ENCODE measurements around the gene FRMD4A.
A peak's percentile ranks its signal among the peaks of the same experiment; 100 is the strongest.
"Not testable (repeated sequence)": the region's sequence is repeated elsewhere in the genome, so short reads cannot be mapped to it uniquely, and the experiment has no call there.

FRMD4A gene

GRCh38 chr10:13970236-13970956 is 360.3 kb downstream of the FRMD4A start:
- DNase-seq: no peak

- peak; percentile 16 to 34 for DNase-seq
Observed at GRCh38 chr10:13969792-13970140, 361.0 kb downstream of the FRMD4A start.

DNA sequence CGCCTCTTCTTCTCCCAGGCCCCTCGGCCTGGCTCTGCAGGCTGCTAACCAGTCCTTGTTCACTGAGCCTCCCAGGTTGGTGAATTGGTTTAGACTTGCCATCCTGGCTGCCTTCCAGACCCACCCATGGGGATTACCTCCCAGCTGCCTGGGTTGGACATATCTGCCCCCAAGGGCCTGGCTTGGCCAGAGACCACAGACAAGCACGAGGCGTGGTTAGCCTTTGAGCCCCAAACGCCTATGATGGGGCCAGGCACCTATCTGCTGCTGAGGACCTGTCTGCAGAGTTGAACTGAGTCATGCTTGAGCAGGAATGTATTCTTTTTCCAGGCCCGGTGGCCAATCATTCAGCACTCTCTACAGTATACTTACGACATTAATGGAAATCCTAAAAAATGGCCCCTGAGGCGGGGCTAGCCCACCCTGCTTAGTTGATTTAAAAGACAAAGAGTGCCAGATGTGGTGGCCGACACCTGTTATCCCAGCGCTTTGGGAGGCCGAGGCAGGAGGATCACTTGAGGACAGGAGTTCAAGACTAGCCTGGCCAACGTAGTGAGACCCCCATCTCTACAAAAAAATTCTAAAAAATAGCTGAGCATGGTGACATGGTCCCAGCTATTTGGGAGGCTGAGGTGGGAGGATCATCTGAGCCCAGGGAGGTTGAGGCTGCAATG is 361.5 kb downstream of the FRMD4A start:
- DNase-seq: no peak

DNA sequence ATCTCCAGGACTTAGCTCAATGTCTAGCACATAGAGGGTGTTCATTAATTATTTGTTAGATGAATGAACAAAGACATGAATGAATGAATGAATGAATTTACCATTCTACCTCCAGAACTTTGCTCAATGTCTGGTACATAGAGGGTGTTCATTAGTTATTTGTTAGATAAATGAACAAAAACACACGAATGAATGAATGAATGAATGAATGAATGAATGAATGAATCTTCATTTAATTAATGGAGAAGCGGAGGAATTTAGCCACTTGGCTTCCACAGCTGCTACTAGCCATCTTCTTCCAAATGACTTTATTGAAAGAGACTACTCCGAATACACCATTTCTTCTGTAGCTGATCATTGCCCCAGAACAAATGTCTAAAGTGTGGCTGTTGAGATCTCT is 368.9 kb downstream of the FRMD4A start:
- no peak for DNase-seq

DNA sequence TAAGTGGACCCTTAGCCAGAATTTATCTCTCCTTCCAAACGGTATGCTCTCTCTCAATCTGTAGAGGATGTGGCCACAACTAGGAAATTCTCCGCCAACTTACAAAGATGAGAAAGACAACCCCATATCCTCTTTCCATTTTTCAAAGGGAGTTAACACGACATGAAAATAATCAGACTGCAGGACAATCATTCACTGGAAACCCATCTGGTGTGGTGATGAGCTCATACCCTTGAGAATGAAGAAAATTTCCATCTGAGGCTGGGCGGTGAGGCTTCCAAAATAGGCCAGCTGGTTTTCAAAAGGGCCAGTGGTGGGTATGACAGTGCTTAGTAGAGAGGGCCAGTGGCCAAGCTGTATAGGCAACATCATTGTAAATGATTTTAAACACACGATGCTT is 369.6 kb downstream of the FRMD4A start:
- no peak for DNase-seq

DNA sequence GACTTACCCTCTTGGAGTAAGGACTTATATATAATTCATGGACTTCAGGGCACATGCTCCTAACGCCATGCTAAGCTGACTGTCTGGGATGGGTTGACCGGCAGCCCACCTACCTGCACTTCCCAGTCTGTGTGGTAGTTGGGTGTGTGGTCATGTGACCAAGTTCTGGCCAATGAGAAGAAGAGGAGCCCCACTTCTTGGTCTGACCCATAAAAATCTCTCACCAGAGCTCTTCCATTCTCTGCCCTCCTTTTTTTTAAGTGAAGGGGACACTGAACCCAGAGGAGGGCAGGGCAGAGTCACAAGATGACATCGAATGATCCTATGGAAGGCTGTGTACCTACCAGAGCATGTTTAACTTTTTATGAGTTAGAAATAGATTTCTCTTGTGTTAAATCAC is 370.1 kb downstream of the FRMD4A start:
- no peak for DNase-seq

DNA sequence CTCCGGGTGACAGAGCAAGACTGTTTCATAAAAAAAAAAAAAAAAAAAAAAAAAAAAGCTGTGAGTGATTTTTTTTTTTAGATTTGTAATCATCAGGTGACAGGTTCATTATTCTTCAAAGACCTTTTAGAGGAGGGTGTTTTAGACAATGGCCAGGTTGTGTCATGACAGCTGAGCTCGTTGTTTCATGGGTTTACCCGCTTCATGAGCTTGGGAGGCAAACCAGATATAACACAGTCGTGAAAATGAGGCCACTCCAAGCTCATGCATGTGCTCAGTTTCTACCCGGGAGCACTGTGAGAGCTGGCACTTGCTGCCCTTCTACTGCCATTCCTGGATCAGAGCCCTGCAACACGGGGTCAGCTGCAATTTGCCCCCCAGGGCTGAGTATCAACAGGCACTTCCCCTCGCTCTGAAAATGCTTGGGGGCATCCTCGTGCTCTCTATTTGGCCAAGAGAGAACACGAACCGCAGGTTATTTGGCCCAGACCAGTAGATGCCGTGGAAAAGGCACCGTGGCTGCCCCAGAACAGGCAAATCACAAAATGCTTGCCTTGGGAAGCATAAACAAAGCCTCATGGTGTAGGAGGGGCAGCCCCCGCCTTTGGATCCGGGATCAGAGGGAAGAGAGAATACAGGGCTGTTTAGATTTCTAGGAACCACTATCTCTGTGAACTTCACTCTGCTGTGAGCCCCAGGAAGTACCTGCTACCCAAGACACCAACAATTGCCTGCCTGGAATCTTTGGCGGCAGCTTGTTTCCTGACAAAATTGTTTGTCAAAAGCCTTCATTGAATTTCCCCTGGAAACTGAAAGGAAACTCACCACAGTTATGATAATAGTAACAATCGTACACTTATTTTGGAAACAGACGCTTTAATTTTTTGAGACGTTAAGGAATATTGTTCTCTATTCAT is 371.0 kb downstream of the FRMD4A start:
- no peak for DNase-seq

GRCh38 chr10:13957856-13958255 is 372.9 kb downstream of the FRMD4A start:
- no peak for DNase-seq

DNA sequence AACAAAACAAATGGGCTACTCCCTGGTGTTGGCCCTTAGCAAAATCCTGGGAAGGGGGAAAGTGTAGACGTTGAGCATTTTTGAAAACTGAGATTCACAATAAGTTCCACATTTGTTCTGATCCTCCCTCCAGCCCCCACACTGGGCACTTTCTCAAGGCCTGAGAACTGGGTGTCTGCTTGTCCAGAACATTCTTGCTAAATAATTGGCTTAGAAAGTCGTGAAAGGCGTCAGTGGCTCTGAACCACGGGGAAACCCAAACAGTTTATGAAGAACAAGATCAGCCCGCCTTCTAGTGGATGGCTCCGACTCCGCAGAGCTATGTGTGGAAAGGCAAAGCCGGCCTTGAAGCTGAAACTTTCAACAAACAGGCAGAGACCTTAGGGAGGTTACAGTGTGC is 373.9 kb downstream of the FRMD4A start:
- DNase-seq: no peak

DNA sequence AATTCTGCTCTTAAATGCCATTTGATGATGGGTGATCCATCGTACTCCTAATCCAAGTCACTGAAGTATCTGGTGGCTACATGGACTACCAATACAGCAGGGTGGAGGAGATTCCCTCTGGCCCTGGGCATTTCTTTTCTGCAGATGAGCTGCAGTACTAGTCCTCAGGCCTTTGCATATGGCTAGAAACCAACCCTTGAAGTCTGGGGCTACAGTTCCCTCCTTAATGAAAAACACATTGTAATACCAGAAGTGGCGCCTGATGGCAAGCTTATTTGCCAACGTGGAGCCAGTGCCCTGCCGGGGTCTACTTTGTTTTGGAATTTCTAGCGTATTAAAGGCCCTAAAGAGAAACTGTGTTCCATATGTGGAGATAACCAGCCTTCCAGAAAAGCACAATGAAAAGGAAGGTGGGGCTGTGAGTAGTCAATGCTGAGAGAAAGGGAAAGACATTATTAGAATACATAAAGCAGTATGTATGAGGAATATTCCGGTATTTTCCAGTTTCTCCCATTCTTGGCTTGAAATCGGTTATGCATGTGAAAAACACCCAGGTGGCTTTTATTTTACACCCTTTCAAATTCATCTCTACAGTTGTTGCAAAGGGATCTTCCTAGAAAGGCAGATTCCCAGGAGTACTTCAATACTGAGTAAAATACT is 375.2 kb downstream of the FRMD4A start:
- DNase-seq: no peak

- DNase-seq: not testable (repeated sequence)
Observed at GRCh38 chr10:13954195-13954594, 376.5 kb downstream of the FRMD4A start.

- no peak for DNase-seq
Observed at GRCh38 chr10:13953371-13953770, 377.4 kb downstream of the FRMD4A start.

DNA sequence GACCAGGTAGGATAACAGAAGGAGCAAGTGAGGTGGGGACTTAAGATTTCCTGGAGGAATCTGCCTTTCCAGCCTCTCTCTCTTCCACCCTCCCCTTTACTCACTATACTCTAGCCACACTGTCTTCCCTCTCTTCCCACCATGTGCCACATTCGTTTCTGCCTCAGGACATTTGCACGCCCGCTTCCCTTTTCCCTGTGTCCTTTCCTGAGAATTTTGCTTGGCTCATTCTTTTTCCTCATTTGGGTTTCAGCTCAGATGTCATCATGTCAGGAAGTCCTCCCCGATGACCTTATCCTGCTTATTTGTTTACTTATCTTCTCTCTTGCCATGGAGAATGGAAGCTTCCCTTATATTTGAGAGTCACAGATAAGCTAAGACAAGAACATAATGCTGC is 380.2 kb downstream of the FRMD4A start:
- no peak for DNase-seq

- no peak for DNase-seq
Observed at GRCh38 chr10:13949844-13950542, 380.7 kb downstream of the FRMD4A start.

- DNase-seq: no peak
Observed at GRCh38 chr10:13946209-13946460, 384.6 kb downstream of the FRMD4A start.

DNA sequence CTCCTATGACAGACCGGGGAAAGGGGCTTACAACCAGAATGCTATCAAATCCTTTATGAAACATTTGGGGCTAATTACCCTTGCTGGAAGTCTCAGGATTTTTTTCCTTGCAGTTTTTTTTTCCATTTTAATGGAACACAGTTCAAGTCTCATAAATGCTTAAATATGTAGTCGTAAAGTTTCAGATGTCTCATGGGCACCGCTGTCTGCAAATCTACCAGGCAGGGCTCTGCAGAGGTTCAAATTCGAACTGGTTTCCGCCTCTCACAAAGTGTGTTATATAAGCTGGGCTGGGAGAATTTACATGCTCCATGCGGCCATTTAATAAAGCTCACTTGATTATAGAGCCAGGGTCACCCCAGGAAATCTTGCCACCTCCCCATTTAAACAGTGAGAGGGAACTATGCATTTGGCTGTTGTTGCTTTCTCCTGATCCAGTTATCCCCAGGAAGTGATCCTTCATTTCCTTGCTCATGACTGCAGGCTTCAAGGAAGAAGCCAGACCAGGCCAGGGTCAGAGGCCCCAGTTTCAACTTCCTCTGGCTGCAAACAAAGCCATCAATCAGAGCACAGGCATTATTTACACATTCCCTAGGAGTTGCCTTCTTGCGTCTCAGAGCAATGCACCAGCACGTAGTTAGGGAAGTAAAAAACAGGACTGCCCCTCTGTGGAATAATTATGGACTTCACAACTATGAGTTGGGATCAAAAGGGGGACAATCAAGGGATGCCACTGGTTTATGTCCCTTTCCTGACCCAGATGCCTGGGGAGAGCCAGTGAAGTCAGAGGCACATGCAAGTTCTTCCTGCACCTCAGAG is 385.1 kb downstream of the FRMD4A start:
- no peak for DNase-seq

DNA sequence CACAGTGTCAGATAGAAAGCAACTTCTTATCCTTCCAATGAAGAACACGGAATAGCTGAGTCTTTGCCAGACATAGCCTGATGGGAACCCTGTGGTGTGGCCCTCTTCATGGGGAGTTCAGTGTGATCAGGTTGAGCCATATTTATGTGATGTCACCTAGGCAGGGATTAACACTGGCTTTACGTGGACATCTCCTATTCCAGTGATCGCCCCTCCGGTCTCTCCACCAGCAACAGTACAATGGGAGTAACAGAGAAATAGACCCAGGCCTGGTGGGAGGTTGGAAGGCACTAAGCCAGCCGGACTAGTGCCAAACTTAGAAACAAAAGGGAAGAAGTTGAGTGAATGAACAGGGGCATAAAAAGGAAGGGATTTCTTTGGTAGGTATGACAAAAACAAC is 385.9 kb downstream of the FRMD4A start:
- DNase-seq: no peak

DNA sequence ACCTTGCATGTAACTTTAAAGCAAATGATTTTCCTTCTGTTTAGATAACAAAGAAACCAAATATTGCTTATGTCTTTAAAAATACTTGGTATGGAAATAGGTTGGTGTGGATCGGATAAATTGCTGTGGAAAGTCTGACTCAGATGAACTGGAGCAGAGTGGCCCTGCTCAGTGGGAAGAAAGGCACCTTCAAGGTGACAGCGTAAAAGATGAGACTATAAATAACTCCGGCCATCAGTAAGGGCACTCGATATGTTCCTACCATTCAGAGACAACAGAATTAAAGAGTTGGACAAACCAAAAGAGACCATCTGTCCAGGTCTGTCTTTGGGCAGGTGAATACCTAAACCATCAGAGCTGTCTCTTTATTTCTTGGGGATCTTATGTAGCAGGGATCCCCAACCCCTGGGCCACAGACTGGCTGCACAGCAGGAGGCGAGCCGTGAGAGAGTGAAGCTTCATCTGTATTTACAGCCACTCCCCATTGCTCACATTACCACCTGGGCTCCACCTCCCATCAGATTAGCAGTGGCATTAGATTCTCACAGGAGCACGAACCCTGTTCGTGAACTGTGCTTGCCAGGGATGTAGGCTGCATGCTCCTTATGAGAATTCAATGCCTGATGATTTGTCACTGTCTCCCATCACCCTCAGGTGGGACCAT is 386.9 kb downstream of the FRMD4A start:
- no peak for DNase-seq

- DNase-seq: peak in 1 of 2 experiments; percentile 7
Observed at GRCh38 chr10:13942035-13942434, 388.7 kb downstream of the FRMD4A start.

DNA sequence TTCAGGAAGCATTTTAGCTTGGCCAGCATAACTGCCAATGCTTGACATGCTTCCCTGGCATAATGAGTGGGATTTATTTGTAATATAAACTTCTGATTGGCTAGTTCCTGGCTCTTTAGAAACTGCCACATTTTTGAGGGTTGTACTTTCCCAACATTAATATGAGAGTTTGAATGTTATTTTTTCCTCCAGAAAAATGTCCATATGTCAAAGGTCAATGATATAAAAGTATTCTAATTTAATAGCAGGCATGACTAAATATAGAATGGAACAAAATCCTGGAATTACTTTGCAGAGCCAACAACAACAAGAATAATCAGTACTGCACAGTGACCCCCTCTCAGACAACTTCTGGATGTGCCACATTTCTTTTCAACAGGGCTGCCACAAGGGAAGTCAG is 391.3 kb downstream of the FRMD4A start:
- DNase-seq: no peak

- no peak for DNase-seq
Observed at GRCh38 chr10:13938950-13939349, 391.8 kb downstream of the FRMD4A start.

Measured in activated CD4-positive, alpha-beta T cell treated with anti-CD3 and anti-CD28 coated beads, Interleukin-2, amount 50 U/mL, for 48 hours (primary cell).